ENCODE measurements around the gene SIN3A.

GRCh38 chr15:75360856-75361255, 90.6 kb downstream of the SIN3A start:
- TF ChIP-seq EZH2phosphoT487 (IDR thresholded peaks at IDR 0.05; ENCODE audit: insufficient read depth, low read depth) (no peak), EZH2 (IDR thresholded peaks at IDR 0.05; ENCODE audit: insufficient read depth, poor library complexity, severe bottlenecking) (no peak)

Data from GM23248 (cell line).